ENCODE data around the gene SMDT1.
"Not testable (repeated sequence)": the region's sequence is repeated elsewhere in the genome, so short reads cannot be mapped to it uniquely, and the experiment has no call there.

SMDT1 gene

GRCh38 chr22:42071508-42071907 is 8.0 kb upstream of the SMDT1 start:
- DNase-seq: not testable (repeated sequence)

- DNase-seq: no peak
These were observed 6.7 kb upstream of the SMDT1 start for GRCh38 chr22:42072606-42073330.

- DNase-seq: no peak
These were observed 5.9 kb upstream of the SMDT1 start for GRCh38 chr22:42073621-42074041.

- DNase-seq: peak; percentile 49
These were observed 5.2 kb upstream of the SMDT1 start, which contains the start of gene PHETA2 for GRCh38 chr22:42074132-42074811. Gene PHETA2, plus strand, starts transcription at chr22:42074248. Its CDS starts 3,046 bp downstream, at chr22:42077294.

- DNase-seq: no peak
These were observed 4.4 kb upstream of the SMDT1 start for GRCh38 chr22:42074846-42075676.

- DNase-seq: no peak
These were observed 2.6 kb upstream of the SMDT1 start for GRCh38 chr22:42076764-42077485.

GRCh38 chr22:42077486-42078125 is 1.9 kb upstream of the SMDT1 start:
- no peak for DNase-seq

GRCh38 chr22:42078469-42079318 is 806 bp upstream of the SMDT1 start:
- no peak for DNase-seq

- peak; percentile 13 for DNase-seq
These were observed 787 bp downstream of the SMDT1 start for GRCh38 chr22:42080287-42080686.

- DNase-seq: no peak
These were observed 3.6 kb downstream of the SMDT1 start for GRCh38 chr22:42083119-42083518.

- DNase-seq: no peak
These were observed 5.4 kb downstream of the SMDT1 start for GRCh38 chr22:42084874-42085273.

- no peak for DNase-seq
These were observed 6.6 kb downstream of the SMDT1 start for GRCh38 chr22:42086051-42086450.

- peak; percentile 97 for DNase-seq
These were observed 11.3 kb downstream of the SMDT1 start, which contains the start of gene NDUFA6 for GRCh38 chr22:42090596-42091454. Gene NDUFA6, minus strand, starts transcription at chr22:42090772. Its CDS starts 28 bp downstream, at chr22:42090744.

- DNase-seq: no peak
These were observed 11.9 kb downstream of the SMDT1 start for GRCh38 chr22:42091455-42091782.

- no peak for DNase-seq
These were observed 21.7 kb downstream of the SMDT1 start for GRCh38 chr22:42101199-42101598.

- DNase-seq: not testable (repeated sequence)
These were observed 24.9 kb downstream of the SMDT1 start for GRCh38 chr22:42104332-42104860.

GRCh38 chr22:42108848-42109247 is 29.3 kb downstream of the SMDT1 start:
- DNase-seq: no peak

GRCh38 chr22:42111798-42112197 is 32.3 kb downstream of the SMDT1 start:
- DNase-seq: no peak

- peak; percentile 7 for DNase-seq
These were observed 33.3 kb downstream of the SMDT1 start for GRCh38 chr22:42112793-42113192.

- no peak for DNase-seq
These were observed 35.2 kb downstream of the SMDT1 start for GRCh38 chr22:42114721-42115120.
